H1 (cell line): ENCODE data around the gene OXTR. TPM values are rescaled to one million over a fixed set of nuclear protein-coding genes. Genes with fewer than 3 reads are reported as not detected.

Experiments used
- CTCF ChIA-PET: fragments of 300-600 bp; sonication (Branson Sonifier 250); formaldehyde crosslinking; loops from one replicate; lab custom pipeline; 2021; ENCODE audit not compliant: partially characterized antibody; lab: Charles Lee
- POLR2A ChIA-PET: fragments of 300-600 bp; sonication (Branson Sonifier 250); formaldehyde crosslinking; loops from one replicate; lab custom pipeline; 2021; ENCODE audit warnings: inconsistent platforms; ENCODE audit not compliant: partially characterized antibody; lab: Charles Lee
- DNase-seq, 2 experiments: peaks; one replicate each; pipeline versions ENCODE4 v3.0.0 to v3.0.0-alpha.2; 2010 to 2022; ENCODE audit warnings: low spot score in 2 of 2, low read depth in 1 of 2, mixed read lengths in 1 of 2
- FAIRE-seq: peaks from 2 replicates; lab custom pipeline; 2011; peaks lifted over from hg19 to GRCh38; lab: Jason Lieb, UNC
- H2AFZ ChIP-seq: 2 replicates; pipeline ENCODE4 v1.8.1; 2012; ENCODE audit warnings: low read length, inconsistent platforms
- H2AK5ac ChIP-seq: 2 replicates; pipeline ENCODE4 v1.6.1; 2013; ENCODE audit warnings: low read depth, low read length
- H2BK120ac ChIP-seq: replicated peaks from 2 replicates; pipeline ENCODE3; 2013; ENCODE audit warnings: low read depth, low read length, inconsistent platforms
- H2BK12ac ChIP-seq: 2 replicates; pipeline ENCODE4 v1.6.1; 2013; ENCODE audit warnings: low read depth, low read length
- H2BK15ac ChIP-seq: 2 replicates; pipeline ENCODE4 v1.6.1; 2013; ENCODE audit warnings: low read length
- H2BK20ac ChIP-seq: 2 replicates; pipeline ENCODE4 v1.6.1; 2013; ENCODE audit warnings: low read length
- H2BK5ac ChIP-seq: 2 replicates; pipeline ENCODE4 v1.6.1; 2013; ENCODE audit warnings: low read depth, low read length
- H3K14ac ChIP-seq: 2 replicates; pipeline ENCODE4 v1.6.1; 2013; ENCODE audit warnings: inconsistent platforms; ENCODE audit not compliant: insufficient read length
- H3K18ac ChIP-seq: 2 replicates; pipeline ENCODE4 v1.6.1; 2013; ENCODE audit warnings: low read length; ENCODE audit errors: extremely low read depth
- H3K23ac ChIP-seq: 2 replicates; pipeline ENCODE4 v1.6.1; 2013; ENCODE audit warnings: inconsistent platforms; ENCODE audit not compliant: insufficient read length
- H3K23me2 ChIP-seq: 2 replicates; pipeline ENCODE4 v1.6.1; 2013; ENCODE audit warnings: low read depth, low read length
- H3K27ac ChIP-seq: 2 replicates; pipeline ENCODE4 v1.6.1; 2011; ENCODE audit warnings: low read depth, low read length, inconsistent platforms
- H3K27me3 ChIP-seq, 4 experiments: replicated peaks in 1 of 4; 1 replicate in 1 of 4; 2 replicates in 3 of 4; pipeline versions ENCODE4 v1.6.1 to v1.8.1; 2011 to 2013; ENCODE audit warnings: low read length in 3 of 4, mild to moderate bottlenecking in 3 of 4, inconsistent platforms in 2 of 4, mixed read lengths in 2 of 4, moderate library complexity in 1 of 4; ENCODE audit not compliant: control insufficient read depth in 3 of 4, insufficient read depth in 3 of 4; ENCODE audit errors: extremely low read depth in 1 of 4
- H3K36me3 ChIP-seq, 4 experiments: 2 replicates each; pipeline versions ENCODE4 v1.6.1 to v1.8.1; 2011 to 2013; ENCODE audit warnings: mild to moderate bottlenecking in 4 of 4, low read length in 3 of 4, moderate library complexity in 2 of 4, control low read depth in 1 of 4, inconsistent platforms in 1 of 4; ENCODE audit not compliant: insufficient read depth in 4 of 4, control insufficient read depth in 2 of 4
- H3K4ac ChIP-seq: replicated peaks from 2 replicates; pipeline ENCODE3; 2013; ENCODE audit warnings: low read length, low read depth, mixed read lengths, inconsistent platforms; ENCODE audit not compliant: insufficient read length
- H3K4me1 ChIP-seq, 4 experiments: replicated peaks in 1 of 4; 1 replicate in 1 of 4; 2 replicates in 3 of 4; pipeline versions ENCODE4 v1.6.1 to v1.8.1; 2011 to 2013; ENCODE audit warnings: low read length in 3 of 4, inconsistent platforms in 2 of 4, mixed read lengths in 1 of 4; ENCODE audit not compliant: insufficient read depth in 4 of 4, control insufficient read depth in 3 of 4
- H3K4me2 ChIP-seq, 2 experiments: 2 replicates each; pipeline versions ENCODE4 v1.6.1 to v1.8.1; 2011 to 2013; ENCODE audit warnings: low read depth in 2 of 2, low read length in 2 of 2, control low read depth in 1 of 2, inconsistent platforms in 1 of 2, mild to moderate bottlenecking in 1 of 2; ENCODE audit not compliant: insufficient read depth in 1 of 2
- H3K4me3 ChIP-seq, 4 experiments: fragments of 200-600, 300-600 bp in 1 of 4; sonication (generic), shearing (Covaris generic), sonication (Bioruptor Twin) in 1 of 4; 2 replicates each; pipeline versions ENCODE4 v1.5.1 to v1.8.1; 2011 to 2016; ENCODE audit warnings: low read length in 4 of 4, low read depth in 3 of 4, control low read depth in 2 of 4, inconsistent platforms in 2 of 4, mild to moderate bottlenecking in 2 of 4, mixed read lengths in 1 of 4, moderate library complexity in 1 of 4; ENCODE audit not compliant: insufficient read depth in 2 of 4; ENCODE audit errors: extremely low read depth in 1 of 4
- H3K56ac ChIP-seq: replicated peaks from 2 replicates; pipeline ENCODE3; 2013; ENCODE audit warnings: low read depth, mild to moderate bottlenecking, mixed read lengths, low read length, inconsistent platforms; ENCODE audit not compliant: insufficient read length
- H3K79me1 ChIP-seq: 2 replicates; pipeline ENCODE4 v1.6.1; 2013; ENCODE audit warnings: low read depth, low read length, control low read depth
- H3K79me2 ChIP-seq, 2 experiments: 2 replicates each; pipeline versions ENCODE4 v1.6.1 to v1.8.1; 2012 to 2013; ENCODE audit warnings: low read length in 2 of 2, mild to moderate bottlenecking in 2 of 2, inconsistent platforms in 1 of 2; ENCODE audit not compliant: insufficient read depth in 2 of 2, control insufficient read depth in 1 of 2
- H3K9ac ChIP-seq, 4 experiments: replicated peaks in 1 of 4; 1 replicate in 1 of 4; 2 replicates in 3 of 4; pipeline versions ENCODE4 v1.6.1 to v1.8.1; 2011 to 2013; ENCODE audit warnings: low read depth in 3 of 4, low read length in 3 of 4, control low read depth in 2 of 4, mild to moderate bottlenecking in 2 of 4, moderate library complexity in 2 of 4, inconsistent platforms in 1 of 4; ENCODE audit errors: extremely low read depth in 1 of 4
- H3K9me3 ChIP-seq, 2 experiments: 2 replicates each; pipeline versions ENCODE4 v1.6.1 to v1.8.1; 2012 to 2013; ENCODE audit warnings: mild to moderate bottlenecking in 2 of 2, moderate library complexity in 2 of 2, control low read depth in 1 of 2, inconsistent platforms in 1 of 2, low read depth in 1 of 2, low read length in 1 of 2, mixed read lengths in 1 of 2; ENCODE audit not compliant: insufficient read depth in 2 of 2
- H4K20me1 ChIP-seq, 2 experiments: replicated peaks in 1 of 2; 2 replicates each; pipeline versions ENCODE3 to v1.8.1; 2011 to 2013; ENCODE audit warnings: inconsistent platforms in 2 of 2, low read length in 2 of 2, mild to moderate bottlenecking in 1 of 2; ENCODE audit not compliant: insufficient read depth in 2 of 2, control insufficient read depth in 1 of 2
- H4K5ac ChIP-seq: 2 replicates; pipeline ENCODE4 v1.6.1; 2013; ENCODE audit warnings: low read length, low read depth, mixed read lengths, inconsistent platforms; ENCODE audit not compliant: insufficient read length
- H4K8ac ChIP-seq: 2 replicates; pipeline ENCODE4 v1.8.0; 2013; ENCODE audit warnings: mild to moderate bottlenecking, moderate library complexity, low read length, inconsistent platforms; ENCODE audit not compliant: insufficient read depth; ENCODE audit errors: extremely low read depth
- H4K91ac ChIP-seq: replicated peaks from 2 replicates; pipeline ENCODE3; 2013; ENCODE audit warnings: low read length, mixed read lengths, inconsistent platforms; ENCODE audit not compliant: insufficient read length
- BCL11A ChIP-seq, 2 experiments: IDR thresholded peaks; one replicate each; pipeline ENCODE4 v1.6.1; 2011; ENCODE audit warnings: low read depth in 2 of 2, low read length in 2 of 2, mild to moderate bottlenecking in 2 of 2
- CHD1 ChIP-seq: IDR thresholded peaks from 2 replicates; pipeline ENCODE4 v1.6.1; 2012; ENCODE audit warnings: low read depth, low read length, improper control_type of control experiment
- CREB1 ChIP-seq: IDR thresholded peaks from 2 replicates; pipeline ENCODE4 v1.6.1; 2012; ENCODE audit warnings: inconsistent platforms
- CTBP2 ChIP-seq: IDR thresholded peaks from 2 replicates; pipeline ENCODE4 v1.7.0; 2011; ENCODE audit warnings: borderline replicate concordance, mild to moderate bottlenecking, moderate library complexity, mixed read lengths, low read length; ENCODE audit not compliant: insufficient read depth, insufficient read length
- RBBP5 ChIP-seq: IDR thresholded peaks from 2 replicates; pipeline ENCODE4 v1.7.1; 2012; ENCODE audit warnings: low read depth, mild to moderate bottlenecking, inconsistent platforms, low read length, moderate library complexity, borderline replicate concordance
- RFX5 ChIP-seq: IDR thresholded peaks from 2 replicates; pipeline ENCODE4 v1.6.1; 2011; ENCODE audit warnings: low read depth, low read length, improper control_type of control experiment, borderline replicate concordance
- RNF2 ChIP-seq: fragments of 200-900, 300-1000 bp; sonication (generic); IDR thresholded peaks from 2 replicates; pipeline ENCODE4 v1.7.1; 2016; ENCODE audit warnings: borderline replicate concordance, low read depth, mild to moderate bottlenecking, antibody characterized with exemption, low read length; ENCODE audit not compliant: poor library complexity, severe bottlenecking; ENCODE audit errors: missing control alignments
- SIX5 ChIP-seq: IDR thresholded peaks from 2 replicates; pipeline ENCODE4 v1.6.1; 2011; ENCODE audit warnings: mild to moderate bottlenecking, low read depth, low read length
- SUZ12 ChIP-seq: fragments of 200-600 bp; sonication (generic); IDR thresholded peaks from 2 replicates; pipeline ENCODE4 v1.6.1; 2012; ENCODE audit warnings: mild to moderate bottlenecking, inconsistent platforms, low read length, moderate library complexity, mixed read lengths
- TCF12 ChIP-seq: IDR thresholded peaks from 2 replicates; pipeline ENCODE4 v1.6.1; 2011; ENCODE audit warnings: low read depth, mild to moderate bottlenecking, low read length
- WGBS, 2 experiments: shearing (Covaris generic) in 1 of 2; methylation state at CpG; one replicate each; pipeline versions ENCODE4 v1.1.6 to v1.1.7; 2013 to 2015; ENCODE audit warnings: low lambda C conversion rate in 2 of 2, mixed read lengths in 2 of 2, inconsistent platforms in 1 of 2, low coverage in 1 of 2, missing lambda C conversion rate in 1 of 2; ENCODE audit not compliant: insufficient replicate concordance in 2 of 2, insufficient coverage in 1 of 2, insufficient read length in 1 of 2; ENCODE audit errors: extremely low coverage in 1 of 2, missing lambda C conversion rate in 1 of 2; 5-methylcytosine and 5-hydroxymethylcytosine counted together
- polyA plus RNA-seq, 7 experiments: library from polyadenylated mRNA; depleted of rRNA in 3 of 7; stranded (reverse) in 5 of 7; unstranded in 2 of 7; fragments of >200 nt in 5 of 7; fragments of 200-250 nt in 2 of 7; gene quantifications; 1 replicate in 5 of 7; 2 replicates in 1 of 7; 4 replicates in 1 of 7; pipeline versions ENCODE4 v1.2.1 to v1.2.3, GENCODE V29; 2011 to 2013; ENCODE audit warnings: missing spikeins in 2 of 7, mixed read lengths in 2 of 7
- total RNA-seq: library from RNA; stranded (reverse); fragmentation: NEBNext Ultra II Directional; extraction: Animal tissue kit (Norgen Biotek cat#: 25700); gene quantifications from 2 replicates; pipeline ENCODE4 v1.2.1, GENCODE V29; 2021
- TF ChIP-seq, protein P1 (sequence below): IDR thresholded peaks from 2 replicates; pipeline ENCODE4 v1.6.1; 2011; ENCODE audit warnings: low read depth, mild to moderate bottlenecking, low read length; ENCODE audit not compliant: insufficient read depth

Gene OXTR
- total and polyA plus RNA-seq, 2 of the 8 experiments (the other 6 are each of a cell fraction or from before 2014, with no cell fraction given) = 0.77 to 2.3 TPM

DNA sequence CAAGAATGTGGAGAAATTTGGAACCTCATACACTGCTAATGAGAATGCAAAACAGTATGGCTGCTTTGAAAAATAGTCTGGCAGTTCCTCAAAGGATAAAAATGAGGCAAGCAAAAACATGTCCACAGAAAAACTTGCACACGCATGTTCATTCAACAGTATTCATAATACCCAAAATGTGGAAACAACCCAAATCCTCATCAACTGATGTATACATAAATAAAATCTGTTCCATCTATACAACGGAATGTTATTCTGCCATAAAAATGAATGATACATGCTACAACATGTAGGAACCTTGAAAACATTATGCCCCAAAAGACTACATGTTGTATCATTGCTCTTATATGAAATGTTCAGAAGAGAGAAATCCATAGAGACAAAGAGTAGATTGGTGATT lies 36.4 kb upstream of the OXTR start:
- Histone ChIP-seq H3K4me3 (no peak overlapping the region), H2BK12ac (no peak overlapping the region), H2BK15ac (no peak overlapping the region), H3K4ac (no peak overlapping the region), H2BK120ac (no peak overlapping the region), H3K23ac (no peak overlapping the region), H4K8ac (no peak overlapping the region), H4K91ac (no peak overlapping the region), H3K79me1 (no peaks in the 10 kb centered on the region), H3K9me3 (no peaks in the 10 kb centered on the region; a peak in 1 of 4 replicates), H3K27ac (no peak overlapping the region), H4K20me1 (no peaks in the 10 kb centered on the region), H3K56ac (no peak overlapping the region), H2AFZ (no peak overlapping the region), H3K4me2 (no peak overlapping the region), H3K14ac (no peak overlapping the region), H2BK20ac (no peak overlapping the region), H2AK5ac (no peak overlapping the region), H3K79me2 (no peaks in the 10 kb centered on the region), H3K36me3 (no peaks in the 10 kb centered on the region), H2BK5ac (no peak overlapping the region), H3K27me3 (no peaks in the 10 kb centered on the region), H3K23me2 (peaks cover 2% of the 10 kb centered on the region; the same call in 1 of the 2 replicates), H3K18ac (no peak overlapping the region), H3K4me1 (no peaks in the 10 kb centered on the region), H3K9ac (no peak overlapping the region), H4K5ac (no peak overlapping the region)
- FAIRE-seq (no peak), DNase-seq (no peak)
- TF ChIP-seq SIX5 (no peak), TCF12 (no peak), BCL11A (IDR thresholded peaks at IDR 0.05; ENCODE audit: low read depth in 2 of 2, low read length in 2 of 2) (no peak), CTBP2 (no peak), RFX5 (no peak), RBBP5 (no peak), SUZ12 (no peak), RNF2 (no peak), CREB1 (no peak), CHD1 (no peak)
- TF ChIP-seq, protein P1, sequence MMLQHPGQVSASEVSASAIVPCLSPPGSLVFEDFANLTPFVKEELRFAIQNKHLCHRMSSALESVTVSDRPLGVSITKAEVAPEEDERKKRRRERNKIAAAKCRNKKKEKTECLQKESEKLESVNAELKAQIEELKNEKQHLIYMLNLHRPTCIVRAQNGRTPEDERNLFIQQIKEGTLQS = no peak
- ChIA-PET POLR2A (no interaction called here), CTCF (no interaction called here)
- WGBS, 2 experiments = 92% methylated on average over 2 of the region's 2 CpGs; no CpG with 5 or more reads in 1 of the 2 experiments
